OCI-LY3 (cell line): ENCODE results near the gene TTLL8.

Source experiments
- CTCF ChIP-seq: fragments of 200-600, 300-600 bp; sonication (generic); IDR thresholded peaks from 2 replicates; pipeline ENCODE4 v1.5.1; 2014; ENCODE audit warnings: antibody characterized with exemption, low read length, low read depth
- EZH2phosphoT487 ChIP-seq: fragments of 200-600 bp; shearing (Covaris generic); IDR thresholded peaks from 2 replicates; pipeline ENCODE4 v1.6.1; 2018; ENCODE audit warnings: antibody characterized with exemption, mixed run types, low read depth

GRCh38 chr22:50014655-50015401, 43.3 kb downstream of the TTLL8 start:
- no peak for TF ChIP-seq EZH2phosphoT487
- no peak for TF ChIP-seq CTCF
